Liver (tissue), 9 donors: ENCODE data around the gene GARNL3. TPM values are rescaled to one million over a fixed set of nuclear protein-coding genes. Genes with fewer than 3 reads are reported as not detected.

ENCODE experiments used
- DNase-seq: peaks from one replicate; pipeline ENCODE4 v3.0.0-alpha.2; 2017; ENCODE audit warnings: low spot score
- H3K27ac ChIP-seq, 2 donors: one replicate each; pipeline ENCODE4 v1.7.0; 2013; ENCODE audit warnings: inconsistent platforms in 2 of 2, low read length in 2 of 2, control low read depth in 1 of 2, low read depth in 1 of 2, mild to moderate bottlenecking in 1 of 2
- H3K27me3 ChIP-seq, 4 donors: one replicate each; pipeline versions ENCODE4 v1.6.1 to v1.7.0; 2013; ENCODE audit warnings: low read length in 3 of 4, inconsistent platforms in 1 of 4, mild to moderate bottlenecking in 1 of 4, moderate library complexity in 1 of 4; ENCODE audit not compliant: control insufficient read depth in 4 of 4, insufficient read depth in 4 of 4
- H3K36me3 ChIP-seq, 4 donors: one replicate each; pipeline versions ENCODE4 v1.6.1 to v1.7.0; 2013; ENCODE audit warnings: low read length in 3 of 4, mild to moderate bottlenecking in 3 of 4, low read depth in 1 of 4, moderate library complexity in 1 of 4; ENCODE audit not compliant: control insufficient read depth in 4 of 4, insufficient read depth in 3 of 4
- H3K4me1 ChIP-seq, 4 donors: one replicate each; pipeline versions ENCODE4 v1.6.1 to v1.7.0; 2013; ENCODE audit warnings: low read length in 3 of 4, mild to moderate bottlenecking in 3 of 4, moderate library complexity in 1 of 4; ENCODE audit not compliant: control insufficient read depth in 4 of 4, insufficient read depth in 4 of 4
- H3K4me3 ChIP-seq, 3 donors: one replicate each; pipeline versions ENCODE4 v1.6.1 to v1.7.0; 2013; ENCODE audit warnings: low read length in 3 of 3, control low read depth in 1 of 3, low read depth in 1 of 3, mild to moderate bottlenecking in 1 of 3
- H3K9ac ChIP-seq, 2 donors: one replicate each; pipeline ENCODE4 v1.7.0; 2013; ENCODE audit warnings: low read length in 2 of 2, mild to moderate bottlenecking in 2 of 2, moderate library complexity in 2 of 2, control low read depth in 1 of 2, low read depth in 1 of 2
- H3K9me3 ChIP-seq, 4 donors: one replicate each; pipeline versions ENCODE4 v1.6.1 to v1.7.0; 2013; ENCODE audit warnings: low read length in 3 of 4; ENCODE audit not compliant: control insufficient read depth in 4 of 4
- FOXA1 ChIP-seq: IDR thresholded peaks from 2 replicates; pipeline ENCODE4 v1.6.1; 2016; ENCODE audit warnings: antibody characterized with exemption
- GABPA ChIP-seq, 2 donors: IDR thresholded peaks in 1 of 2; conservative IDR thresholded peaks in 1 of 2; 2 replicates each; pipeline ENCODE4 v1.6.1; 2016; ENCODE audit warnings: antibody characterized with exemption in 2 of 2, mild to moderate bottlenecking in 1 of 2, moderate library complexity in 1 of 2
- HNF4A ChIP-seq, 2 donors: conservative IDR thresholded peaks; 2 replicates each; pipeline ENCODE4 v1.6.1; 2016; ENCODE audit warnings: antibody characterized with exemption in 2 of 2, mild to moderate bottlenecking in 2 of 2
- RXRA ChIP-seq, 2 donors: IDR thresholded peaks; 2 replicates each; pipeline ENCODE4 v1.6.1; 2017 to 2018; ENCODE audit warnings: antibody characterized with exemption in 2 of 2, mild to moderate bottlenecking in 1 of 2
- TAF1 ChIP-seq: conservative IDR thresholded peaks from 2 replicates; pipeline ENCODE4 v1.6.1; 2016; ENCODE audit warnings: antibody characterized with exemption, mild to moderate bottlenecking
- YY1 ChIP-seq: IDR thresholded peaks from 2 replicates; pipeline ENCODE4 v1.6.1; 2016; ENCODE audit warnings: antibody characterized with exemption, mild to moderate bottlenecking
- WGBS: extraction: QIAGEN DNeasy Blood & Tissue Kit; methylation state at CpG from one replicate; pipeline ENCODE4 v1.1.7; 2013; 5-methylcytosine and 5-hydroxymethylcytosine counted together
- polyA plus RNA-seq, 2 donors: library from polyadenylated mRNA; stranded (reverse) in 1 of 2; unstranded in 1 of 2; fragments of 200-250 nt in 1 of 2; fragments of >200 nt in 1 of 2; fragmentation: Nextera tagmentation in 1 of 2; extraction: Ambion mirVana in 1 of 2; gene quantifications; one replicate each; pipeline versions ENCODE4 v1.2.1 to v1.2.3, GENCODE V29; 2013 to 2015
- total RNA-seq, 2 donors: library from RNA; depleted of rRNA; stranded (reverse); fragments of >200 nt; gene quantifications; one replicate each; pipeline ENCODE4 v1.2.3, GENCODE V29; 2014
- TF ChIP-seq, protein P1 (sequence below): IDR thresholded peaks from 2 replicates; pipeline ENCODE4 v1.6.1; 2016; ENCODE audit warnings: antibody characterized with exemption, mild to moderate bottlenecking
- TF ChIP-seq, protein P2 (sequence below): IDR thresholded peaks from 2 replicates; pipeline ENCODE4 v1.6.1; 2016; ENCODE audit warnings: antibody characterized with exemption
- TF ChIP-seq, protein P3 (sequence below): fragments of 150-350 bp; IDR thresholded peaks from 2 replicates; pipeline ENCODE4 v1.5.1; 2017; ENCODE audit warnings: improper control_type of control experiment, low read depth, low read length; ENCODE audit not compliant: missing input control
- TF ChIP-seq, protein P4 (sequence below): IDR thresholded peaks from 2 replicates; pipeline ENCODE4 v1.6.1; 2016; ENCODE audit warnings: antibody characterized with exemption
- donor health status: healthy.
- donor health status: healthy.
- donor health status: healthy.
- donor health status: healthy.
- donor health status: healthy.

GARNL3 gene
- total and polyA plus RNA-seq, 4 donors: 0.89 to 6.7 (median 3.5) TPM

DNA sequence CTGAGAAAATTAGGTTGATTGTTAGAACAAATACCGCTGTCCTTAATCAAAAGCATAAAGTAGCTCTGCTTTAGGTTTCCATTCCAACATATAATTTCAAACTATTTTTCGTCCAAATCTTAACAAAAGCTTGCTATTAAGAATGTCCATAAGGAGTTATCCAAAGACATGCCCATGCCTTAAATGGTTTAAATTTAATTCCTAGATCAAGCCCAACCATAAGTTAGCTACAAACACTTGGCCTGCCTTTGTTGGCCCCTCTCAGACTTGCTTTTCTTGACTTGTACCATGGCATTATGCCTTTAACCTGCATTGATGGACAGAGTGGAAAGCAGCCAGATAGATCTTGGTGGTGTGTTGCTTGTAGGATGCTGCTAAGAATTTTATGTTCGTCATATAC lies 8.8 kb downstream of the GARNL3 start (continued):
- TF ChIP-seq, protein P1, sequence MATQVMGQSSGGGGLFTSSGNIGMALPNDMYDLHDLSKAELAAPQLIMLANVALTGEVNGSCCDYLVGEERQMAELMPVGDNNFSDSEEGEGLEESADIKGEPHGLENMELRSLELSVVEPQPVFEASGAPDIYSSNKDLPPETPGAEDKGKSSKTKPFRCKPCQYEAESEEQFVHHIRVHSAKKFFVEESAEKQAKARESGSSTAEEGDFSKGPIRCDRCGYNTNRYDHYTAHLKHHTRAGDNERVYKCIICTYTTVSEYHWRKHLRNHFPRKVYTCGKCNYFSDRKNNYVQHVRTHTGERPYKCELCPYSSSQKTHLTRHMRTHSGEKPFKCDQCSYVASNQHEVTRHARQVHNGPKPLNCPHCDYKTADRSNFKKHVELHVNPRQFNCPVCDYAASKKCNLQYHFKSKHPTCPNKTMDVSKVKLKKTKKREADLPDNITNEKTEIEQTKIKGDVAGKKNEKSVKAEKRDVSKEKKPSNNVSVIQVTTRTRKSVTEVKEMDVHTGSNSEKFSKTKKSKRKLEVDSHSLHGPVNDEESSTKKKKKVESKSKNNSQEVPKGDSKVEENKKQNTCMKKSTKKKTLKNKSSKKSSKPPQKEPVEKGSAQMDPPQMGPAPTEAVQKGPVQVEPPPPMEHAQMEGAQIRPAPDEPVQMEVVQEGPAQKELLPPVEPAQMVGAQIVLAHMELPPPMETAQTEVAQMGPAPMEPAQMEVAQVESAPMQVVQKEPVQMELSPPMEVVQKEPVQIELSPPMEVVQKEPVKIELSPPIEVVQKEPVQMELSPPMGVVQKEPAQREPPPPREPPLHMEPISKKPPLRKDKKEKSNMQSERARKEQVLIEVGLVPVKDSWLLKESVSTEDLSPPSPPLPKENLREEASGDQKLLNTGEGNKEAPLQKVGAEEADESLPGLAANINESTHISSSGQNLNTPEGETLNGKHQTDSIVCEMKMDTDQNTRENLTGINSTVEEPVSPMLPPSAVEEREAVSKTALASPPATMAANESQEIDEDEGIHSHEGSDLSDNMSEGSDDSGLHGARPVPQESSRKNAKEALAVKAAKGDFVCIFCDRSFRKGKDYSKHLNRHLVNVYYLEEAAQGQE: no peak

DNA sequence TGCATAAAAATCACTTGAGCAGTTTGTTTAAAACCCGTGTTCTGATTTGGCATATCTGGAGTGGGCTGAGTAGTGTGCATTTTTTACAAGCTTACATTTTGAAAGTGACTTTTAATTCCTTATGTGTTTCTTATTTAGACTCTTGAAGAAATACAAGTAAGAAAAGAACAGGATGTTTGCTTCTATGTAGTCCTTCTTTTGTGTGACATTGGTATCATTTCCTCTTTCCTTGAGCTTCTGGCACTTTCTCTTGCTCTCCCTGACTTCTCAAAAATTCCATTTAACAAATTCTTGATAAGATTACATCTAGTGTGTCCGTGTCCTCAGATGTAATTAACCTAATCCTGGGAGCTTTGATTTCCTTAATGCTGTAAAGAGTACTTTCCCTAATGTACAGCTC lies 12.5 kb downstream of the GARNL3 start:
- Histone ChIP-seq H3K27ac (no peak overlapping the region), H3K36me3 (no peaks in the 10 kb centered on the region), H3K27me3 (no peaks in the 10 kb centered on the region), H3K9me3 (no peaks in the 10 kb centered on the region), H3K4me3 (no peak overlapping the region), H3K4me1 (peaks cover 0 to 8% (median 4%) of the 10 kb centered on the region in 4 donors), H3K9ac (no peak overlapping the region)
- TF ChIP-seq RXRA (IDR thresholded peaks at IDR 0.05) (no peak), FOXA1 (no peak), TAF1 (no peak), YY1 (no peak), GABPA (IDR thresholded peaks at IDR 0.05 in 1 of 2, conservative IDR thresholded peaks at IDR 0.05 in 1 of 2) (no peak)
- TF ChIP-seq, protein P2, sequence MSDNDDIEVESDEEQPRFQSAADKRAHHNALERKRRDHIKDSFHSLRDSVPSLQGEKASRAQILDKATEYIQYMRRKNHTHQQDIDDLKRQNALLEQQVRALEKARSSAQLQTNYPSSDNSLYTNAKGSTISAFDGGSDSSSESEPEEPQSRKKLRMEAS: no peak
- 72% methylated on average over 2 of the region's 2 CpGs for WGBS
- no peak for DNase-seq

DNA sequence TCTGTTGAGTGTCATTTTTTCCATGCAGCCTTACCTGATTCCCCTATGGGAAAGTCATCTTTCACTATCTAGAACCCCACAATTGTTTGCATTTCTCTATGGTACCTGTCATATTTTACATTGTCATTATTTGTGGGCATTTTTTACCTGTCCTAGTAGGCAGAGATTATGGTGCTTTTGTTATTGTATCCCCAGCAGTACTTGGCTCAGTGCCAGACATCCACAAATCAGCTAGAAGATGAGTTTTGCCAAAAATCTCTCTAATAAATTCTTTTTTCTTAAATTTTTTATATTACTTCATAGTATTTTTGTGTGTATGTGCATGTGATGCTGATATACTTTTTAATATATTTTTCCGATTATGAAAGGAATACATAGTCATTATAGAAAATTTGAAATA lies 13.2 kb downstream of the GARNL3 start:
- H3K4me3 ChIP-seq: no peak overlapping the region
- H3K27me3 ChIP-seq: no peaks in the 10 kb centered on the region
- no peak overlapping the region for H3K9ac ChIP-seq
- H3K4me1 ChIP-seq: peaks cover 0 to 8% (median 4%) of the 10 kb centered on the region in 4 donors
- H3K27ac ChIP-seq: no peak overlapping the region
- H3K36me3 ChIP-seq: no peaks in the 10 kb centered on the region
- TF ChIP-seq, protein P1: no peak
- TF ChIP-seq, protein P3, sequence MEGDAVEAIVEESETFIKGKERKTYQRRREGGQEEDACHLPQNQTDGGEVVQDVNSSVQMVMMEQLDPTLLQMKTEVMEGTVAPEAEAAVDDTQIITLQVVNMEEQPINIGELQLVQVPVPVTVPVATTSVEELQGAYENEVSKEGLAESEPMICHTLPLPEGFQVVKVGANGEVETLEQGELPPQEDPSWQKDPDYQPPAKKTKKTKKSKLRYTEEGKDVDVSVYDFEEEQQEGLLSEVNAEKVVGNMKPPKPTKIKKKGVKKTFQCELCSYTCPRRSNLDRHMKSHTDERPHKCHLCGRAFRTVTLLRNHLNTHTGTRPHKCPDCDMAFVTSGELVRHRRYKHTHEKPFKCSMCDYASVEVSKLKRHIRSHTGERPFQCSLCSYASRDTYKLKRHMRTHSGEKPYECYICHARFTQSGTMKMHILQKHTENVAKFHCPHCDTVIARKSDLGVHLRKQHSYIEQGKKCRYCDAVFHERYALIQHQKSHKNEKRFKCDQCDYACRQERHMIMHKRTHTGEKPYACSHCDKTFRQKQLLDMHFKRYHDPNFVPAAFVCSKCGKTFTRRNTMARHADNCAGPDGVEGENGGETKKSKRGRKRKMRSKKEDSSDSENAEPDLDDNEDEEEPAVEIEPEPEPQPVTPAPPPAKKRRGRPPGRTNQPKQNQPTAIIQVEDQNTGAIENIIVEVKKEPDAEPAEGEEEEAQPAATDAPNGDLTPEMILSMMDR: no peak
- no peak for TF ChIP-seq HNF4A (conservative IDR thresholded peaks at IDR 0.05)
- TF ChIP-seq, protein P4, sequence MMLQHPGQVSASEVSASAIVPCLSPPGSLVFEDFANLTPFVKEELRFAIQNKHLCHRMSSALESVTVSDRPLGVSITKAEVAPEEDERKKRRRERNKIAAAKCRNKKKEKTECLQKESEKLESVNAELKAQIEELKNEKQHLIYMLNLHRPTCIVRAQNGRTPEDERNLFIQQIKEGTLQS: no peak
- WGBS: 99% methylated on average over 1 of the region's 1 CpG
- H3K9me3 ChIP-seq: no peaks in the 10 kb centered on the region
- DNase-seq: no peak
